Caco-2 (cell line): ENCODE results near the gene ZNF319. TPM values are rescaled to one million over a fixed set of nuclear protein-coding genes. Genes with fewer than 3 reads are reported as not detected.

ENCODE experiments used
- BruUV-seq: library from RNA; stranded (reverse); fragments of 400-500 nt; replicated peaks from 2 replicates; lab custom pipeline; 2021; lab: Mats Ljungman, UMichigan
- CTCF ChIA-PET: fragments of 300-600 bp; sonication (Branson Sonifier 250); formaldehyde crosslinking; loops from one replicate; lab custom pipeline; 2022; ENCODE audit warnings: antibody characterized with exemption; lab: Charles Lee
- POLR2A ChIA-PET: fragments of 300-600 bp; sonication (Branson Sonifier 250); formaldehyde crosslinking; loops from one replicate; lab custom pipeline; 2022; ENCODE audit warnings: antibody characterized with exemption; lab: Charles Lee
- DNase-seq, 2 experiments: peaks; one replicate each; pipeline versions ENCODE4 v3.0.0 to v3.0.0-alpha.2; 2020 to 2022
- H3K27me3 ChIP-seq: replicated peaks from 2 replicates; pipeline ENCODE4 v1.6.0; 2011; ENCODE audit warnings: low read length; ENCODE audit not compliant: control insufficient read depth, insufficient read depth
- H3K36me3 ChIP-seq: 2 replicates; pipeline ENCODE4 v1.5.1; 2011; ENCODE audit warnings: low read length; ENCODE audit not compliant: control insufficient read depth, insufficient read depth
- H3K4me1 ChIP-seq: fragments of 250-450 bp; sonication (Bioruptor Pico); 2 replicates; pipeline ENCODE4 v1.5.1; 2020; ENCODE audit warnings: mild to moderate bottlenecking
- H3K4me3 ChIP-seq: 2 replicates; pipeline ENCODE4 v1.5.1; 2011; ENCODE audit warnings: low read depth, mild to moderate bottlenecking, control low read depth, low read length
- H3K9me3 ChIP-seq: fragments of 250-450 bp; sonication (Bioruptor Pico); 2 replicates; pipeline ENCODE4 v1.5.1; 2020; ENCODE audit warnings: mild to moderate bottlenecking, moderate library complexity
- H3K27ac Mint-ChIP-seq: one replicate; pipeline ENCODE4 v1.8.0; 2022; ENCODE audit warnings: mixed read lengths; ENCODE audit not compliant: unreplicated experiment
- H3K27me3 Mint-ChIP-seq: one replicate; pipeline ENCODE4 v1.8.0; 2022; ENCODE audit warnings: mixed read lengths; ENCODE audit not compliant: insufficient read depth, unreplicated experiment
- H3K36me3 Mint-ChIP-seq: one replicate; pipeline ENCODE4 v1.8.0; 2022; ENCODE audit warnings: mild to moderate bottlenecking, mixed read lengths; ENCODE audit not compliant: insufficient read depth, unreplicated experiment
- H3K4me1 Mint-ChIP-seq: one replicate; pipeline ENCODE4 v1.8.0; 2022; ENCODE audit warnings: low read depth, mixed read lengths; ENCODE audit not compliant: unreplicated experiment
- H3K4me3 Mint-ChIP-seq: one replicate; pipeline ENCODE4 v1.8.0; 2022; ENCODE audit warnings: mild to moderate bottlenecking, moderate library complexity, mixed read lengths; ENCODE audit not compliant: unreplicated experiment
- H3K9me3 Mint-ChIP-seq: one replicate; pipeline ENCODE4 v1.8.0; 2022; ENCODE audit warnings: mixed read lengths; ENCODE audit not compliant: unreplicated experiment
- intact Hi-C: fragments of 100-400 bp; cut with micrococcal nuclease; formaldehyde crosslinking; loops from one replicate; pipeline ENCODE4 v1.10.0; 2022; ENCODE audit not compliant: unreplicated experiment
- total RNA-seq: library from RNA; stranded (reverse); gene quantifications from 2 replicates; pipeline ENCODE4 v1.2.3, GENCODE V29; 2022
- TF ChIP-seq, protein P1 (sequence below), 2 experiments: fragments of 200-600 bp in 1 of 2; IDR thresholded peaks; 1 replicate in 1 of 2; 2 replicates in 1 of 2; pipeline versions ENCODE4 v1.5.1 to v1.8.0; 2011 to 2022; ENCODE audit warnings: antibody characterized with exemption in 1 of 2, control low read depth in 1 of 2, inconsistent platforms in 1 of 2, low read depth in 1 of 2, low read length in 1 of 2, mild to moderate bottlenecking in 1 of 2, moderate library complexity in 1 of 2; ENCODE audit not compliant: insufficient read depth in 1 of 2, severe bottlenecking in 1 of 2, unreplicated experiment in 1 of 2

ZNF319 gene
- total RNA-seq, 1 experiment from 2014 or later = 16.3 TPM

DNA sequence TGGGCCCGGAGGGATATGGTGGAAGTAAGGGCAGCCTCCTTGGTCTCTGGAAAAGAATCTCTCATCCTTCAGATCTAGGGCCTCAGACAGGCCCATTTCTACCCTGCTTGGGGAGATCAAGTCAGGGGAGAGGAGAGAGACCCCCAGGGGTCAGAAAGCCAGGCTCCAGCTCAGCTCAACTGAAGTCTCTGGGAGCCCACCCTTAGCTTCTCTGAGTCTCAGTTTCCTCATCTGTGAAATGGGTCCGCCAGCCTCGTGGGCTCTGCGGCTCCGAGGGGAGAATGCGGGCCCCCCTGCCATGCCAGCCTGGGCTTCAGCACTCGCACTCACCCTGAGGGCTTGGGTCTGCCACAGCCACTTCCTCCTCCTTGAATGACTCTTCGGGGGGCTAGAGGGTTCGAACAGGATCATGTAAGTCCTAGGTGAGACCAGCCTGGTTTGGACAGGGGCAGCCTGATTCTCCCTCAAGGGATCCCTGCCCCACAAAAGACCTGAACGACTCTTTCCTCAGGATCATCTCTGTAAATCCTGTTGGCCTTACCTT is 36.2 kb downstream of the ZNF319 start:
- Mint-ChIP-seq H3K4me1 (peaks cover 2% of the 10 kb centered on the region), H3K9me3 (no peaks in the 10 kb centered on the region), H3K27me3 (no peaks in the 10 kb centered on the region), H3K27ac (no peak overlapping the region), H3K36me3 (no peaks in the 10 kb centered on the region), H3K4me3 (no peak overlapping the region)
- no TSS peak for BruUV-seq
- intact Hi-C loops = no loop called here
- Histone ChIP-seq H3K27me3 (no peaks in the 10 kb centered on the region), H3K36me3 (no peaks in the 10 kb centered on the region), H3K9me3 (no peaks in the 10 kb centered on the region), H3K4me3 (no peak overlapping the region), H3K4me1 (no peaks in the 10 kb centered on the region)
- ChIA-PET POLR2A (no interaction called here), CTCF (interaction anchor here (0.6 kb wide), 1 partner anchor 159 kb away, joined by 3 read pairs; no protein-coding TSS in a partner anchor)
- no peak for DNase-seq
- TF ChIP-seq, protein P1, sequence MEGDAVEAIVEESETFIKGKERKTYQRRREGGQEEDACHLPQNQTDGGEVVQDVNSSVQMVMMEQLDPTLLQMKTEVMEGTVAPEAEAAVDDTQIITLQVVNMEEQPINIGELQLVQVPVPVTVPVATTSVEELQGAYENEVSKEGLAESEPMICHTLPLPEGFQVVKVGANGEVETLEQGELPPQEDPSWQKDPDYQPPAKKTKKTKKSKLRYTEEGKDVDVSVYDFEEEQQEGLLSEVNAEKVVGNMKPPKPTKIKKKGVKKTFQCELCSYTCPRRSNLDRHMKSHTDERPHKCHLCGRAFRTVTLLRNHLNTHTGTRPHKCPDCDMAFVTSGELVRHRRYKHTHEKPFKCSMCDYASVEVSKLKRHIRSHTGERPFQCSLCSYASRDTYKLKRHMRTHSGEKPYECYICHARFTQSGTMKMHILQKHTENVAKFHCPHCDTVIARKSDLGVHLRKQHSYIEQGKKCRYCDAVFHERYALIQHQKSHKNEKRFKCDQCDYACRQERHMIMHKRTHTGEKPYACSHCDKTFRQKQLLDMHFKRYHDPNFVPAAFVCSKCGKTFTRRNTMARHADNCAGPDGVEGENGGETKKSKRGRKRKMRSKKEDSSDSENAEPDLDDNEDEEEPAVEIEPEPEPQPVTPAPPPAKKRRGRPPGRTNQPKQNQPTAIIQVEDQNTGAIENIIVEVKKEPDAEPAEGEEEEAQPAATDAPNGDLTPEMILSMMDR (IDR thresholded peaks at IDR 0.05; ENCODE audit: insufficient read depth in 1 of 2, low read depth in 1 of 2, low read length in 1 of 2, severe bottlenecking in 1 of 2, unreplicated experiment in 1 of 2) = no peak

DNA sequence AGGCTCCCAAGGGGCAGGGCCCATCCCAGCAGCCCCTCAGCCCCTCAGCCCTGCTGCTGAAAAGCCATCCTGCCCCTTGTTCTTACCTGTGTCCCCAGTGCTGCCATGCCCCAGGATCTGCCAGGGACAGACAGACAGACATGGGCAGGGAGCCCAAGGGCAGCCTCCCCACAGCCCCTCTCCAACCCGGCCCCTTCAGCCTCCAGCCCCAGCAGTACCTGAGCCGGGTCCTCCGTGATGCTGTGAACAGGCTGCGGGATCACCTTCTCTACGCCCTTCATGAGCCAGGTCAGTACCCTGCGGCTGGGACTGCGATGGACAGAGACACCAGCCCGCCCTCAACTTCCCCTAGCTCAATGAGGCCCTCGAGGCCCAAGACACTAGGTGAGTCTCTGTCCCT is 37.7 kb downstream of the ZNF319 start:
- ChIA-PET POLR2A (no interaction called here), CTCF (no interaction called here)
- TF ChIP-seq, protein P1 (IDR thresholded peaks at IDR 0.05; ENCODE audit: insufficient read depth in 1 of 2, low read depth in 1 of 2, low read length in 1 of 2, severe bottlenecking in 1 of 2, unreplicated experiment in 1 of 2) = no peak
- intact Hi-C loops = no loop called here
- Mint-ChIP-seq H3K4me1 (peaks cover 15% of the 10 kb centered on the region), H3K36me3 (no peaks in the 10 kb centered on the region), H3K27ac (no peak overlapping the region), H3K4me3 (no peak overlapping the region), H3K9me3 (no peaks in the 10 kb centered on the region), H3K27me3 (no peaks in the 10 kb centered on the region)
- no peaks in the 10 kb centered on the region for H3K9me3 ChIP-seq
- H3K36me3 ChIP-seq = no peaks in the 10 kb centered on the region
- DNase-seq = no peak
- H3K4me3 ChIP-seq = no peak overlapping the region
- H3K4me1 ChIP-seq = no peaks in the 10 kb centered on the region
- no TSS peak for BruUV-seq
- no peaks in the 10 kb centered on the region for H3K27me3 ChIP-seq

DNA sequence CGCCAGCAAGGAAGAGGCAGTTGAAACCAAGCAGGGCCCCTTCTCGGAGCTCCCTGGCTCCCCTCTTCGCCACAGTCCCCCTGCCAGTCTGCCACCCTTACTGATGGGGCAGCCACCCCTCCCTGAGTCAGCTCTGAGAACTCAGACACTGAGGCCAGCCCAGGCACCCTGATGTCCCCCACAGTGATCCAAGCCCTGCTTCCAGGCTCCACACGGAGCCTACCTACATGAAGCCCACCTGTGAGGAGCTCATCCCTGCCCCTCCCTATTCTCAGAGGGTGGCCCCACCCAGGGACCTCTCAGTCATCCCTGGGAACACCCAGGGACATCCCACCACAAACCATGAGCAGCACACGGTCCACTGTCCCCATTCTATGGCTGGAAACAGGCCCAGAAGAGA is 38.4 kb downstream of the ZNF319 start:
- H3K4me3 Mint-ChIP-seq = no peak overlapping the region
- Histone ChIP-seq H3K4me3 (no peak overlapping the region), H3K27me3 (no peaks in the 10 kb centered on the region), H3K9me3 (no peaks in the 10 kb centered on the region), H3K36me3 (no peaks in the 10 kb centered on the region), H3K4me1 (no peaks in the 10 kb centered on the region)
- ChIA-PET POLR2A (no interaction called here), CTCF (no interaction called here)
- no TSS peak for BruUV-seq
- H3K4me1 Mint-ChIP-seq = peaks cover 17% of the 10 kb centered on the region
- TF ChIP-seq, protein P1 (IDR thresholded peaks at IDR 0.05; ENCODE audit: insufficient read depth in 1 of 2, low read depth in 1 of 2, low read length in 1 of 2, severe bottlenecking in 1 of 2, unreplicated experiment in 1 of 2) = no peak
- no peak overlapping the region for H3K27ac Mint-ChIP-seq
- no peaks in the 10 kb centered on the region for H3K36me3 Mint-ChIP-seq
- H3K27me3 Mint-ChIP-seq = no peaks in the 10 kb centered on the region
- DNase-seq = no peak
- intact Hi-C loops = no loop called here
- H3K9me3 Mint-ChIP-seq = no peaks in the 10 kb centered on the region
